ENCODE measurements around the gene USE1. TPM values are rescaled to one million over a fixed set of nuclear protein-coding genes. Genes with fewer than 3 reads are reported as not detected.

The USE1 gene
- total and polyA plus RNA-seq, 9 of the 15 experiments (the other 6 are each of a cell fraction or from before 2014, with no cell fraction given): 17.3 to 52.4 (median 34.0) TPM

DNA sequence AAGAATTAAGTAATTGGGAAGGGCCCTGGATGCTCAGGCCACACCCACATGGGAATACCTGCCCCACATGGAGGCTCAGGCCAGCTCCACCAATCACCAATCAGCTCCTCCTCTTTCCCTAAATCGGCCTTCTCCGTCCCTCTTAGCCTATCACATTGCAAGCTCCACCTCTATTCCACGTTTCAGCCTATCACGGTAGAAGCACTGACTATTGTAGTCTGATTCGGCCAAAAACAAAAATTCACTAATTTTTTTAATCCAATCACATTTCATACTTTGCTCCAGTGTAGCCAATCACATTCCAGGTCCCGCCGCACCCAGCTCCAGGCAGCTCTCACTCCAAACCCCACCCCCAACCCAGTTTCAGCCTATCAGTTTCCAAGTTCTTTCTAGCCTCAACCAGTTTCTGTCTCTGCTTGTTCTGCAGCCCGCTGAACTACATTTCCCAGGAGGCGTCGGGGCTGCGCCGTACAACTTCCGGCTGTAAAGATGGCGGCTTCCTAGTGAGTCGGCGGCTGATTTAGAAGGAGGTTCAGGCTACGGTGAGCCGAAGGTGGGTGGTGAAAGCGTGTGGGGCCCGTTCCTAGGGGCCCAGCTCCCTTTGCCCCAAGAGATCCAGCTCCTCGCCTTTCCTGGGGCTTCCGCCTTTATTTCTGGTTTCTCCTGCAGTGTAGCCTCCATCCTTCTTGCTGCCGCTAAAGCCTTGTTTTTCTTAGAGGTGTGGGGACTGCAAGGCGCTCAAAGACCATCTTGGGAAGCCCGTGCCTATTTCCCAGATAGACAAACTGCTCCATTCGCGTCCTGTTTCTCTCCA, 52.0 kb downstream of the USE1 start, which contains the start of gene BABAM1 (continued):
- TF ChIP-seq CUX1 (CRISPR knock-in tag; IDR thresholded peaks at IDR 0.05) (peak; percentile 98), MCM2 (IDR thresholded peaks at IDR 0.05; ENCODE audit: low read depth) (no peak), THRAP3 (IDR thresholded peaks at IDR 0.05; ENCODE audit: borderline replicate concordance) (no peak), ZNF507 (tag; conservative IDR thresholded peaks at IDR 0.05) (no peak), CTCFL (IDR thresholded peaks at IDR 0.05; ENCODE audit: borderline replicate concordance, insufficient read depth, low read depth, low read length, poor library complexity, severe bottlenecking) (no peak), PTTG1 (tag; IDR thresholded peaks at IDR 0.05; ENCODE audit: low read depth) (no peak), MBD2 (IDR thresholded peaks at IDR 0.05; ENCODE audit: borderline replicate concordance, low read depth) (peak; percentile 98), MTA2 (IDR thresholded peaks at IDR 0.05; ENCODE audit: low read depth) (no peak), HDAC1 (IDR thresholded peaks at IDR 0.05) (peak in 1 of 2 experiments; percentile 73; a peak in 2 of 4 replicates), ATF7 (IDR thresholded peaks at IDR 0.05) (peak; percentile 68; the same call in 1 of the 2 replicates), CAMTA2 (CRISPR knock-in tag; conservative IDR thresholded peaks at IDR 0.05) (no peak), NFIX (CRISPR knock-in tag; IDR thresholded peaks at IDR 0.05; ENCODE audit: low read depth) (no peak), KAT2B (IDR thresholded peaks at IDR 0.05; ENCODE audit: low read depth, low read length) (no peak), FIP1L1 (IDR thresholded peaks at IDR 0.05; ENCODE audit: low read depth, low read length, poor library complexity, severe bottlenecking) (no peak), YBX1 (IDR thresholded peaks at IDR 0.05) (no peak)
- TF ChIP-seq, protein P1, sequence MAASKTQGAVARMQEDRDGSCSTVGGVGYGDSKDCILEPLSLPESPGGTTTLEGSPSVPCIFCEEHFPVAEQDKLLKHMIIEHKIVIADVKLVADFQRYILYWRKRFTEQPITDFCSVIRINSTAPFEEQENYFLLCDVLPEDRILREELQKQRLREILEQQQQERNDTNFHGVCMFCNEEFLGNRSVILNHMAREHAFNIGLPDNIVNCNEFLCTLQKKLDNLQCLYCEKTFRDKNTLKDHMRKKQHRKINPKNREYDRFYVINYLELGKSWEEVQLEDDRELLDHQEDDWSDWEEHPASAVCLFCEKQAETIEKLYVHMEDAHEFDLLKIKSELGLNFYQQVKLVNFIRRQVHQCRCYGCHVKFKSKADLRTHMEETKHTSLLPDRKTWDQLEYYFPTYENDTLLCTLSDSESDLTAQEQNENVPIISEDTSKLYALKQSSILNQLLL (CRISPR knock-in tag; IDR thresholded peaks at IDR 0.05; ENCODE audit: borderline replicate concordance): peak; percentile 16; the same call in 1 of the 2 replicates
- TF ChIP-seq, protein P2, sequence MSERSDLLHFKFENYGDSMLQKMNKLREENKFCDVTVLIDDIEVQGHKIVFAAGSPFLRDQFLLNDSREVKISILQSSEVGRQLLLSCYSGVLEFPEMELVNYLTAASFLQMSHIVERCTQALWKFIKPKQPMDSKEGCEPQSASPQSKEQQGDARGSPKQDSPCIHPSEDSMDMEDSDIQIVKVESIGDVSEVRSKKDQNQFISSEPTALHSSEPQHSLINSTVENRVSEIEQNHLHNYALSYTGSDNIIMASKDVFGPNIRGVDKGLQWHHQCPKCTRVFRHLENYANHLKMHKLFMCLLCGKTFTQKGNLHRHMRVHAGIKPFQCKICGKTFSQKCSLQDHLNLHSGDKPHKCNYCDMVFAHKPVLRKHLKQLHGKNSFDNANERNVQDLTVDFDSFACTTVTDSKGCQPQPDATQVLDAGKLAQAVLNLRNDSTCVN (CRISPR knock-in tag; IDR thresholded peaks at IDR 0.05): peak; percentile 38; the same call in 1 of the 2 replicates

All from K562 (cell line).